Measurements from ENCODE around the gene TGFBR3.
"Not testable (repeated sequence)": the region's sequence is repeated elsewhere in the genome, so short reads cannot be mapped to it uniquely, and the experiment has no call there.

The TGFBR3 gene

DNA sequence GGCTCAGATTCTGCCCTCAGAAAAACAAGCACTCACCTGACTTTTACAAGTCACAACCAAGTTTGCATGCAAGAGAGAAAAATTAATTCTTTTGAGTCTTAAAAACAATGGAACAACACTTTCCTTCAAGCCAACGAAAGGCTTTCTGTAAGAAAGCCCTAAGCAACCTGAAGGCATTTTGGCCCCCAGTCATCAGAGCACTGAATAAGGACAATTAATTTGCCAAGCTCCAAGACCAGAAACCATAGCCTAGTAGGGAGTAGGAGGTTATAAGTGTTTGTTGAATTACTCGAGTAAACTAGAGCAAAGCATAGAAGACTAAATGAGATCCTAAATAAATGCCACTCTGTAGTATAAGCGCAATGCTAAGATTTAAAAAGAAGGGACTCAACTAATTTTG lies 4.7 kb downstream of the TGFBR3 start:
- DNase-seq: no peak

DNA sequence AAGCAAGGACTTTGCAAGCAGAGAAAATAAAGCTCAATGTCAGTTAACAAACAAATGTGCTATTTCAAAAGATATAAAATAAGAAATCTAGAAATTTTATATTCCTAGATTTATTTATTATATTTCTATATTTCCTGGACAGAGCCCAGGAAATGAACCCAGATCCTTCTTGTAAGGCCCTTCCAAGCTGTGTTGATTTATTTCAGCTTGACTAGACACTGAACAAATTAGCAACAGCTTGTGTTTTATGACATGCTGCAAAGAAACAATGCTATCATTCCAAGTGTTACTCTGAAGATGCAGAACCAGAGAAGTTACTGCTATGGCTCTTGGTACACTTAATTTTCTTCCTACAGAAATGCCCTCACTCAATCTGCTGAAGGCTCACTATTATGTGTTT lies 6.2 kb downstream of the TGFBR3 start:
- no peak for DNase-seq

DNA sequence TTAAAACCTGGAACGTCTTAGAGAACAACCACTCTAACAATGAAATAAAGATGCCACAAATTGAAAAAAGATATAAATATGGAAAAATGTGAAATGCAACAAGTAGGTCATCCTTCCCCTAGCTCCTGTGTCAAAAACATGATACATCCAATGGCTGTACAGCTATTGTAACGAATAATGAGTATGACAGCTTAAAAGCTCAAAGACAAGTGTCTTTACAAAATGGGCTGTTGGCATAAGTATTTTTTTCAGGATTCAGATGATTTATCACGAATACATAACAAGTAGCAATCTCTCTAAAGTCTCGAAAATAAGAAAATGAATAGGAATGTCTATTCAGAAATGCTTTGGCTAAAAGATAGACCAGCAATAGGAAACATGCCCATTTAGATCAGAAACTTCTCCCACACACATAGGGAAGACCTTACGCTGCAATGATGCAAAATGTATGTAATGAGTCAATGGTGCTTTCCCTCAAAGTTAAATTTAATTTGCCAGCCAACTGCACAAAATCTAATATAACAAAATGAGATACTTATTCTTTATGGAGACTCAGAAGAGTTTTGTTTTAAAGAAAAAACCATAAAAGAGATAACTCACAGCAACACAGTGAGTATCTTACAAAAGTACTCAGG lies 8.3 kb downstream of the TGFBR3 start:
- DNase-seq: no peak

DNA sequence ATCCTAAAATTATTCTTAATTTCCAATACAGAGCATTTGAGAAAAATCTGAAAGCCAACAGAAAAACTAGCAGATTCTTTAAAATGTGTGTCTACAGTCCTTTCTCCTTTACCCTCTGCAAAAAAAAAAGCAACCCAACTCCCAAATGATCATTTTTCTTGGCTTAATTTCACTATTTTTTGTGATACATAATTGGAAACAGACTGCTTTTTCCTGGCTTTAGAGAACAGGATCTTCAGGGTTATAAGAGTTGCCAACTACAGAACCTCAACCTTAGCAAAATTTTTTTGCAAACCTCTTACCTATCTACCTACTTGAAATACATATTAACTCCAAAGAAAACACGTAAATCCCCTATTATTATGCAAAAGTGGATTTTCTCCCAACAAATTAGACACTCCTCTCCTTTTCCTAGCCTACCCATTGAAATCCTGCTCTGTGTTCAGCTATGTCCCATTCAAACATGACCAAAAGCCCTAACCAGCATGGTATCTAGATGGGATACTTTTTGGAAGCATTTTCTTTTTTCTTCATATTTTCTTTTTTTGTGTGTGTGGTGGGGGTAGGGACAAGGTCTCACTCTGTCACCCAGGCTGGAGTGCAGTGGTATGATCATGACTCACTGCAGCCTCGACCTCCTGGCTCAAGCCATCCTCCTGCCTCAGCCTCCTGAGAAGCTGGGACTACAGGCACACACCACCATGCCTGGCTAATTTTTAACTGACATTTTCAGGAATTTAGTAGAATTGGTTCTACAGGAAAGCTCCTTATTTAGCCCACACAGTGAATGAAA lies 9.0 kb downstream of the TGFBR3 start:
- no peak for DNase-seq

DNA sequence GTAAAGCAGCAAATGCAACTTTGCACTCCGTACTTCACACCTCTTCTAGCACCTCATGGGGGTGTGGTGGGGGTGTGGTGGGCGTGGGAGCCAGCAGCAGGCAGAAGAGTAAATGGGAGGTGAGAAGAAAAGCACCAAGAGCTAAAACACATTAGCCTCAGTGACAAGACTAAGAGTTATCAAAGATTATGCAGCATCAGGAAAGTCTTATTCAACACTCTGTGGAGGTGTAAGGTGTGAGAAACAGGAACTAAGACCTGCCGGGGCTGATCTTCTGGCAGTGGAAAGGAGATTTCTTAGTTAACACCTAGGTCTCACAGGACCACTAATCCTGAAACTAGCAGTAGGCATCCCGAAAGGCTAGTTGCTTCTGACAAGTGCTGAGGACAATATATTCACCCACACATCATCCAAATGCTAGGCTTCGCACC lies 9.9 kb downstream of the TGFBR3 start:
- DNase-seq: no peak

DNA sequence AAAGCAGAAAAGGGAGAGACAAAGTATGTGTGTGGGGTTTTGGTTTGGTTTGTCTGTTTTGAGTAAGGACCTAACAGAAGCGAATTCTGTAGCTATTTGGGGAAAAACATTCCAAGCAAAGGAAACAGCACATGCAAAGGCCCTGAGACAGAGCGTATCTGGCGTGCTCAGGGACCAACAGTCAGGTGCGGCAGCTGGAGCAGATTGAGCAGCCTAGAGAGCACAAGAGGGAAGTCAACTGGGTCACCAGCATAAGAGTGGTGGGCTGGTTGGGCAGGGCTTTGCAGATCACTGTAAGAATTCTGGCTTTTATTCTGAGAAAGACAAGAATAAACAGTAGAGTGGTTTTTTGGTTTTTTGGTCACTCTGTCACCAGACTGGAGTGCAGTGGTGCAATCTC lies 11.8 kb downstream of the TGFBR3 start:
- DNase-seq: no peak

DNA sequence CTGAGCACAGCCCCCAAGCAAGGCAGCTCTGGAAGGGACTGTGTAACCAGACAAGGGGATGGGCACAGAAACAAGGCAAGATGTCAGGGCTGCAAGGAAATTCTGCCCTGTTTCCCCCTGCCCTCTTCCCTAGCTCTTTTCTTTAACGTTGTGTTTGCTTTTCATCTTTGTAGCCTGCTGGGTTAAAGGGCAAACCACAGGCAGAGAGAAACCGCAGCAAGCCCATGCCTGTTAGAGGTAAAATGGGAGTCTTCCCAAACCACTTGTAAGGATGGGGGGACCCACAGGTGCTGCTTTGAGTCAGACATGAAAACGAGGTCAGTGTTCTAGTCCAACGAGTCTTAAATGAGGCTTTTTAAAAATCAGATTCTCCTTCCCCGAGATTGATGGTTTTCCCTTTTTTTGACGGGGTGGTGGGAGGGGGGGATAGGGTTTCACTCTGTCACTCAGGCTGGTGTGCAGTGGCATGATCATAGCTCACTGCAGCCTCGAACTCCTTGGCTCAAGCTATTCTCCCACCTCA lies 13.3 kb downstream of the TGFBR3 start:
- no peak for DNase-seq

DNA sequence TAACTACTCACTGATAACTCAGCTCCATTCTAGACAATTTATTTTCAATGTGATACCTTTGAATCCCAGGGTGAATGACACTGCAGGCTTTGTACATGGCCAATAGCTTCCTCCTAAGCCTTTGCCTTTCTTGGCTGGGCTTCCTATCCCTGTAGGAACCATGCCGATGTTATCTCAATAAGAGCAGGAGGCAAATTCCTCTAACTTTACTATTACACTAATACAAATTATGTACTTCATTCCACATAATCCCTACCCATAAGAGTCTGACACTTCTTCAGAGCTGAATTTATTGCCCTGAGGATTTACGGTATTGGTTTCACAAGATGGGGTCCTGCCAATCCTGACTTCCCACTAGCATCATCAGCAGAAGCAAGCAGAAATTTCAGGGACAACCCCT lies 14.0 kb downstream of the TGFBR3 start:
- no peak for DNase-seq

DNA sequence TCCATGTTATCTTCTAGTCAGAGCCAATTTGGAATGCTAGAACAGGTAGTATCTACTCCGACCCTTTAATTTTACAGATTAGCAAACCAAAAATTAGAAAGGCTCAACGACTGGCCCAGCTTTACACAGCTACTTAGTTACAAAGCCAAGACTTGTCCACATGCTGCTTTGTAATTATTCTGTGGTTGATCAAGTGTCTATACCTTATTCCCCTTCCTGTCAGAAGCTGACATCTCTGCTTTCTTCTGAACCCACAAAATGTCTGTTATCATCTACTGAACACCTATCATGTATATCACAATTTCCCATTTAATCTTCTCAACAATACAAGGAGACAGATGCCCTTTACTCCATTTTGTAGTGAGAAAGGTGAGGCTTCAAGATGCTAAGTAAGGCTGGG lies 15.6 kb downstream of the TGFBR3 start:
- no peak for DNase-seq

DNA sequence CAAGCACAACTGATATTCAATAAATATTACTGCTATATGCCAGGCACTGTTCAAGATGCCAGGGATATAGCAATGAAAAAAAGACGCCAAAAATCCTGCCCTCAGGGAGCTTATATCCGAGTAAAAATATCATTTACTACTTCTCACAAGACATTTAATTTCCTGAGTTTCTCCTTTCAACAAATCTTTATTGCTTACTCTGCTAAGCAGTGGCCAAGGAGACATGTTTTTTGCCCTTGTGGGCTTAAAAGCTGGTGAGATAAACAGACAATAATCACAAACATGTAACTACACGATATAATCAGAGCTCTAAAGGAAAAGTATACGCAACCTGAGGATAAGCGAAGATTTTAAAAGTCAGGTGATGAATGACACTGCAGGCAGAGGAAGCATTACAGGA lies 19.5 kb downstream of the TGFBR3 start:
- DNase-seq: no peak

DNA sequence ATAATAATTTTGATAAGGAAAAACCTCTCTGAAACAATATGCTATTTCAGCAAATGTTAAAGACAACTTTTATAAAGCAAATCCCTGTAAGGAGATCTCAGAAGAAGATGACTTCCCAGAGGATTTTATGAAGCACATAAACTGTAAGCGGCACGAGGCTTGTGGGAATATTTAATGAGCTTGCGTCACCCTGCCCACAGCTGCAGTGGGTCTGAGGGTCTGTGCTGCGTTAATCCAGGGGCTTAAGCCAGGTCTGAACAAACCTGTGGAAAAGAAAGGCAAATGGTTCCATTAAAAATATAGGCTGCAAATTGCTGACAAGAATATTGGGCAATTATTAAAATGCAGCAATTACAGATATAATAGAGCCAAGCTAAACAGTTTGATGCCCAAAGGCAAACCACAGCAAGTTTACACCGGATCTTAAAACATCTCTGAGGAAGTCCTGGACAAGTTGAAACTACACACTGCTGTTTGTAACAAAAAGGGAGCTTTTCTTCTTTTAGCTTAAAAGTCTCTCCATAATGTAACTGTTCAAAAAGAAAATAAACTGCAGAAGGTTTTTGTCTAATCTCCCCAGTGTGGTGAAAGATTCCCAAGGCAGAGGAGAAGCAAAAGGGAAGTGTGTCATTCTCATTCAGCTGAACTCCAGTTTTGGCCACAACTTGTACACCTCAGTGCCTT lies 21.8 kb downstream of the TGFBR3 start:
- DNase-seq: no peak

DNA sequence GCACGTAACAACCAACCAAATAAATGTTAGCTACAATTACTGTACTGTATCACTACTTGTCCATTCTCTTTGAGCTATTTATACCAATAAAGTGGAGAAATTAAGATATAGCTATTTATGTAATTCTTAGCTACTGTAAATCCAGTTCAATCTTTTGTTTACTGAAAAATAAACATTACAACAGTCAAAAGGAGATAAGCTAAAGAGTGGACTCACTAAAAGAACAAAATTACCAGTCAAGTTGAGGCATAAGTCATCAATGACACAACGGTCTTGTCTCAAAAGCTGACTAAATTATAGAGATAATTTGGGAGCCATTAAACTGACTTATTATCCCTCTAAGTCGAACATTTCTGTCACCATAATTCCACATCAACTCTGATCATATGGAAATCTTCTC lies 22.5 kb downstream of the TGFBR3 start:
- no peak for DNase-seq

DNA sequence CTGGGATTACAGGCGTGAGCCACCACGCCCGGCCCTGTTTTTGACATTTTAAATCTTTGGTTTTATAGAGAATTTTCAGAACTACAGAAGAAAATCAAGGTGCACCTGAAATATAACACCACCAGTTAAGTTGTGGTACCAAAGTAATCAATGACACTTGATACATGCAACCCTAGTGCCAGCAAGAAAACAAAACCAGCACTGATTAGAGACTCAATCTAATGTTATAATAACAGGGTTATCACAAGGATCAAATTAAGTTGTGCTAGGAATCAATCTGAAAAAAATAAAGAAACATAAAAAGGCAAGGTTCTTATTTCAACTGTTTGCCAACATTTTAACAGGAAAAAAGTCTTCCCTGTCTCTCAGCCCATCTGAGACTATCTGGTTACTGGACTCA lies 23.8 kb downstream of the TGFBR3 start:
- no peak for DNase-seq

DNA sequence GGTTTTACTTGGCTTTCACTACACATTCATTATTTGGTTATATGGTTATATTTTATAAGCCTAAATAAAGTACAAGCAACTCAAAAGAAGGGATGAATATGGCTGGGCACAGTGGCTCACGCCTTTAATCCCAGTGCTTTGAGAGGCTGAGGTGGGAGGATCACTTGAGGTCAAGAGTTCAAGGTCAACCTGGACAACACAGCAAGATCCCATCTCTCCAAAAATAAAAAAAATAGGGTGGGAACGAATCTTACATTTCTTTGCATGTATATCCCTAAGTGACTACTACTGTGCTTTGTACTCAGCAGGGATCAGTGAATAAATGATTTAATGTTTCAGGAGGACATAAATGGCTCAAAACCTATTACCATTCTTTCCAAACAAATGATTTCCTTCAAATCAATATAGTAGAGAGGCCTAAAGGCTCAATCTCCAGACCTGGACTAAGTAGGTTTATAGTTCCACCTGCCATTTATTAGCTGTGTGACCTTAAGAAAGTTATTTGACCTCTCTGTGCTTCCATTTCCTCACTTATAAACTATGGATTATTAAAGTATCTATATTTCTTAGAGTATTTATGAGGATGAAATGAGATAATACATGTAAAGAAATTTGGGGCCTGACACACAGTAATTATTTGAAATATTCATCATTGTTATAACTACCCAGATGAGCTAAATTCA lies 28.3 kb downstream of the TGFBR3 start:
- no peak for DNase-seq

DNA sequence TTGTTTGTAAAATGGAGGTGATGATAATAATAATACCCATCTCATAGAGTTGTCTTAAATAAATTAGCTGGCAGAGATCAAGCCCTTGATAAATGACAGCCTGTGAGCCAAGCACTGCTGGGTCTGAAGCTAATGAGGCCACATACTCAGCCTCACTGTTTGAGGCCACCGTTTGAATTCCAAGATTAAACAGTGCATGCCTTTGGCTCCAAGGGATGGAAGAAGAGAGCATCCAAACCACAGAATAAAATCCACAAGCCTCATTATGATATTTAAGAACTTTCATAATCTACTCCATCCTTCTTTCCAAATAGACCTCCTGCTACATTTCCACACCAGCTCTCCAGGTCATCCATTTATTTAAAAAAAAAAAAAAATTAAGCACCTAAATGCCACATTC lies 29.0 kb downstream of the TGFBR3 start:
- no peak for DNase-seq

DNA sequence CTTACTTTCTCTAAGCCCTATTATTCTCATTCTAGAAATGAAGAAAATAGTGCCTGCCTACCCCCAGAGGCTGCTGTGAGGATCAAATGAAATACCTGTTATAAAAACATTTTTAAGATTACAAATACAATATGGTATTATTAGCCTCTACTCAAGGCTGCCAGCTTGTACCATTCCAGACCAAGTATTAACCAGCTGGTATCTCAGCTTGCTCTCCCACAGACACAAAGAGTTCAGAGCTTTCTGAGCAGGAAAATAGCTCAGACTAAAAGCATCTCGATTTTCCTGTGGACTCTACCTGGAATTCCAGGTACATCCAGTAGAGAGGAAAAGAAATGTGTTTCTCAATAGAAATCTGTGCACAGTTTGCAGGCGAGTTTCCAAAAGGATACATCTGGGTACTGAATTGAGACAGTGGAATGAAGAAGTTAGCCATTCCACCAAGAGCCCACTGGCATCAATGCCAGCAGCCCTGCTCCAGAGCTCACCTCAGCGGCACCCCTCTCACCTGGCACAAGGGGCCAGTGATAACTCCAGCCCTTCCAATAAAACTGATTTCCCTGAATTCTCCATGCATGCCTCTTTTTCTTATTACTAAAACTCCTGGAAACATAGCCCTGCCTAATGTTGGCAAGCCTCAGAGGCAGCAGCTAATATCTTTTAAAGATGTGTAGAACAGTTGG lies 31.0 kb downstream of the TGFBR3 start:
- DNase-seq: no peak

DNA sequence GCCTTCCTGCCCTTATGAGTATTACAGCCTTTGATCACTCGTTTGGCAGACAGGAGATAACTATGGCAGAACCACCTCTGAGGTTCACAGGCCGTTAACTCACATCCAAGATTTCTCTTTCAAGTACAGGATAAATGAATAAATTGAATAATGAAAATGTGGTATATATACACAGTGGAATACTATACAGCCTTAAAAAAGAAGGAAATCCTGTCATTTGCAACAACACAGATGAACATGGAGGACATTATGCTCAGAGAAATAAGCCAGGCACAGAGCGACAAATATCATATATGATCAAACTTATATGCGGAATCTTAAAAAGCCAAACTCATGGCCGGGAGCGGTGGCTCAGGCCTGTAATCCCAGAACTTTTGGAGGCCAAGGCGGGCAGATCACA lies 32.6 kb downstream of the TGFBR3 start:
- no peak for DNase-seq

DNA sequence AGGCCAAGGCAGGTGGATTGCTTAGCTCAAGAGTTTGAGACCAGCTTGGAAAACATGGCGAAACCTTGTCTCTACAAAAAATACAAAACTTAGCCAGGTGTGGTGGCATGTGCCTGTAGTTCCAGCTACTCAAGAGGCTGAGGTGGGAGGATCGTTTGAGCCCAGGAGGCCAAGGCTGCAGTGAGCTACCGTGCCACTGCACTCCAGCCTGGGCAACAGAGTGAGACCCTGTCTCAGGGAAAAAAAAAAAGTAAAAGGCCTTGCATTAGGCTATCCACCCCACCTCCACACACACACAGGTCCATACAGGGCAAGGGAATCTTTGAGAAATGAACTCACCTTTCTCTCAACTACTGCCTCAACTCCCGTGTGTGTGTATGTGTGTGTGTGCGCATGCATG lies 33.9 kb downstream of the TGFBR3 start:
- not testable (repeated sequence) for DNase-seq

DNA sequence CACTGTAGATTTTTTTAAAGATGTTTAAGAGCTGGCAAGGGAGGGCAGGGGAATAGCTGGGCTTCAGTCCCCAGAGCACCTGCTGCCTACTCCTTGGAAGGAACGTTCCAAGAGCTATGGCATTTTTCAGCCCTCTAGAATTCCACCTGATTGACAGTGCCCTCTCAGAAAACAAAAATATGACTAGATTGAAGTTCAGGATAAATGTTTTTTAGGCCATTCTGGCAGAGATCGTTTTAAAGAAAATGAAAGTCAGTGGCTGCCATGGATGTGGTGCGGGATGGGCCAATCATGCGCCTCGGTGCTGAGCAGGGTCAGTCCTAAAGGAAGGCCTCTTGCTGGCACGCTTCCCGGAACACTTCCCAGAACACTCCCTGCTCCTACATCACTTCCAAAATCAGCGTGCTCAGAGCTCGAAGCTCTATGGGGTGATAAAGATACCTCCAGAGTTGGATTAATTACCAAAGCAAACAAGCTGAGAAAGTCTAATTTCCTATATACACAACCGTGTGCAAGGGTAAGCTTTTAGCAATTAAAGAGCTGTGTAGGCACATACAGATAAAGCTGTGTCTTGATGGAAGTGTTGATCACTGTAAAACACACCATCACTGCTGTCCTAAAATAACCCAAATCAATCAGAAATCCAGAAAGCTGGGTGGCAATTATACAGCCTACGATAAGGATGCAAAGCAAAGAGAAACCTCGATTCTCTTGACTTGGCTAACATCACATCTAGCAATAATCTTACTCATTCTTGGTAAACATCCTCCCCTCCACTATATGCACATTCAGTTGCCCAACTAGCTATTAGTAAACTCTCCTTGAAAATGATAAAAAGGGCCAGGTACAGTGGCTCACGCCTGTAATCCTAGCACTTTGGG lies 34.6 kb downstream of the TGFBR3 start:
- DNase-seq: no peak

DNA sequence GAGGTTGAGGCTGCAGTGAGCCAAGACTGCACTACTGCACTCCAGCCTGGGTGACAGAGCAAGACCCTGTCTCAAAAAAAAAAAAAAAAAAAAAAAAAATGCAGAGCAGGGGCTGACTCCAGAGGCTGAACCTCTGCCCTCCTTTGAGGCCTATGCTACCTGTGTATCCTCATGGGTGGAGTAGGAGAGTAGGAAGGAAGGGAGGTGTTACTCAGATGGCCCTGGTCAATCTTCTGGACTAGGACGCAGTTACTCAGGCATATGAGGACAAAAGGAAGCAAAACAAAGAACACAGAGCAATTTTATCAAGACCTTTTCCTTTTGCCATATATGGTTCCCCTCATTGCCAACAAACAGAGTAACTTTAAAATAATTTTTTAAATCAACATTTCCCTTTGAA lies 35.2 kb downstream of the TGFBR3 start:
- DNase-seq: no peak

DNA sequence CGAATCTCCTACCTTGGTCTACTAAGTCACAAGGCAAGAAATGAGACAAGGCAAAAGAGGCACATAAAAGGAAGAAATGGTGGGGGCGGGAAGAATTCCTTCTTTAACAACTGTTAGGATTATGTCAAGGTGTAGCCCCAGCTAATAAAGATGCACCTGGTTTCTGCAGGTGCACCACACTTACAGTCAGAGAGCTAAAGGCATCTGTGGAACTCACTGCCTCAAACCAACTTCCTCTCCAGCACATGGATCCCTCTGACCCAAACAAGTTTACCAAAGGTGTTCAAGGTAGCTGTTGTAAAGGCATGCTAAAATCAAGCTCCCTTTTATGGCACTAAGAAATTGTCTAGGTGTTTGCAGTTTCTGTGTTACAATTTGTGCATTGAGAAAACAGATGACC lies 38.1 kb downstream of the TGFBR3 start:
- DNase-seq: no peak

DNA sequence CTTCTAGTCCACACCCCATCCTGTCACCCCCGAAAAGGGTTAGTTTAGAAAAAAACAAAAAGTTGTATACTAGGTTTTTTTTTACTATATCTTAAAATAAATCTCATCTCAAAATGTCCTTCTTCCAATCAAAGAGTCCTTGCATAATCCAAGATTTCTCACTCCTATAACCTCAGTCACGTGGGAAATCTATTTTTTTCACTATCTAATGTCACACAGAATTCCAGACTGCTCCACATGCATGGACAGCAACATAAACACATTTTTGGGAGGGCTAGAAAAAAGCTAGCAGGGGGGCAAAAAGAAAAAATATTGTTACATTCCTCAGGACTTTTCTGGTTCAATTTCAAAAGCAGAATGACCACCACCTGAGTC lies 39.3 kb downstream of the TGFBR3 start:
- no peak for DNase-seq
